Muscle of arm (tissue), 12 donors: Measurements from ENCODE around the gene OR6B2. TPM values are rescaled to one million over a fixed set of nuclear protein-coding genes. Genes with fewer than 3 reads are reported as not detected.

Source experiments
- DNase-seq: peaks from one replicate; pipeline ENCODE4 v3.0.0-alpha.2; 2013
- polyA plus RNA-seq, 12 donors: library from polyadenylated mRNA; unstranded; fragments of 120-200 nt; gene quantifications; one replicate each; pipeline ENCODE4 v1.2.1, GENCODE V29; 2013; ENCODE audit not compliant: insufficient read length in 12 of 12

The OR6B2 gene
- polyA plus RNA-seq, 12 donors = not detected

- no peak for DNase-seq
Measured at GRCh38 chr2:240042740-240043139, 12.5 kb upstream of the OR6B2 start.

- no peak for DNase-seq
Measured at GRCh38 chr2:240041363-240041762, 11.1 kb upstream of the OR6B2 start.

GRCh38 chr2:240037358-240037757 lies 7.1 kb upstream of the OR6B2 start:
- DNase-seq = no peak

- no peak for DNase-seq
Measured at GRCh38 chr2:240033330-240033678, 3.1 kb upstream of the OR6B2 start.

- no peak for DNase-seq
Measured at GRCh38 chr2:240032406-240033329, 2.4 kb upstream of the OR6B2 start.

- DNase-seq = peak; percentile 10
Measured at GRCh38 chr2:240024766-240025165, 5.5 kb downstream of the OR6B2 start.

- DNase-seq = no peak
Measured at GRCh38 chr2:240023792-240024191, 6.4 kb downstream of the OR6B2 start.

GRCh38 chr2:240021488-240022104 lies 8.6 kb downstream of the OR6B2 start:
- DNase-seq = peak; percentile 13

GRCh38 chr2:240018071-240018750 lies 12.0 kb downstream of the OR6B2 start:
- no peak for DNase-seq

GRCh38 chr2:240014327-240014726 lies 15.9 kb downstream of the OR6B2 start:
- DNase-seq = no peak

- DNase-seq = no peak
Measured at GRCh38 chr2:240013343-240013742, 16.9 kb downstream of the OR6B2 start.

GRCh38 chr2:240002983-240003382 lies 27.2 kb downstream of the OR6B2 start:
- DNase-seq = no peak

GRCh38 chr2:240000671-240001070 lies 29.6 kb downstream of the OR6B2 start:
- no peak for DNase-seq

- DNase-seq = no peak
Measured at GRCh38 chr2:239997686-239998409, 32.4 kb downstream of the OR6B2 start.

- DNase-seq = no peak
Measured at GRCh38 chr2:239994086-239994485, 36.1 kb downstream of the OR6B2 start.

- DNase-seq = no peak
Measured at GRCh38 chr2:239993291-239993690, 36.9 kb downstream of the OR6B2 start.

GRCh38 chr2:239991689-239992314 lies 38.4 kb downstream of the OR6B2 start:
- peak; percentile 65 for DNase-seq

GRCh38 chr2:239990966-239991365 lies 39.3 kb downstream of the OR6B2 start:
- DNase-seq = no peak

GRCh38 chr2:239985356-239985755 lies 44.9 kb downstream of the OR6B2 start:
- DNase-seq = no peak

GRCh38 chr2:239984421-239985194 lies 45.6 kb downstream of the OR6B2 start:
- no peak for DNase-seq
